ENCODE results near the gene TMEM239. TPM values are rescaled to one million over a fixed set of nuclear protein-coding genes. Genes with fewer than 3 reads are reported as not detected.

Gene TMEM239
- total RNA-seq, 1 experiment from 2014 or later = not detected

Other genes starting within 250 kb of the TMEM239 start
- 295 and 334 TPM in 2 replicates for gene NOP56, start 163.7 kb upstream of the TMEM239 start, total RNA-seq (2014; rRNA removed; shearing (Covaris generic))
- 119 and 126 TPM in 2 replicates for gene IDH3B, start 152.1 kb upstream of the TMEM239 start, total RNA-seq (2014; rRNA removed; shearing (Covaris generic))
- 2.6 and 5.2 TPM in 2 replicates for gene EBF4, start 123.6 kb upstream of the TMEM239 start, total RNA-seq (2014; rRNA removed; shearing (Covaris generic))
- gene CPXM1, start 15.7 kb upstream of the TMEM239 start, total RNA-seq (2014; rRNA removed; shearing (Covaris generic)) = 0.10 and 0.12 TPM in 2 replicates
- gene C20orf141, start 1.4 kb upstream of the TMEM239 start, total RNA-seq (2014; rRNA removed; shearing (Covaris generic)) = not detected in 2 replicates
- 7.7 and 11.0 TPM in 2 replicates for gene PCED1A, start 24.3 kb downstream of the TMEM239 start, total RNA-seq (2014; rRNA removed; shearing (Covaris generic))
- gene VPS16, start 24.4 kb downstream of the TMEM239 start, total RNA-seq (2014; rRNA removed; shearing (Covaris generic)) = 12.3 and 16.3 TPM in 2 replicates
- gene PTPRA, start 57.1 kb downstream of the TMEM239 start, total RNA-seq (2014; rRNA removed; shearing (Covaris generic)) = 44.4 and 48.9 TPM in 2 replicates
- 0.43 TPM in 1 of 2 replicates, not detected in the other for gene GNRH2, start 227.3 kb downstream of the TMEM239 start, total RNA-seq (2014; rRNA removed; shearing (Covaris generic))
- 46.2 and 46.5 TPM in 2 replicates for gene MRPS26, start 229.7 kb downstream of the TMEM239 start, total RNA-seq (2014; rRNA removed; shearing (Covaris generic))